HUES48 (cell line): ENCODE results near the gene GPATCH2.
A peak's percentile ranks its signal among the peaks of the same experiment; 100 is the strongest.
"Not testable (repeated sequence)": the region's sequence is repeated elsewhere in the genome, so short reads cannot be mapped to it uniquely, and the experiment has no call there.

Experiments used
- H3K27ac ChIP-seq: one replicate; pipeline ENCODE4 v1.7.0; 2013; ENCODE audit warnings: low read depth, low read length, inconsistent platforms
- H3K27me3 ChIP-seq: 2 replicates; pipeline ENCODE4 v1.6.1; 2013; ENCODE audit warnings: mild to moderate bottlenecking, low read length; ENCODE audit not compliant: control insufficient read depth, insufficient read depth
- H3K36me3 ChIP-seq: 2 replicates; pipeline ENCODE4 v1.6.1; 2013; ENCODE audit warnings: low read length; ENCODE audit not compliant: control insufficient read depth, insufficient read depth
- H3K4me1 ChIP-seq: 2 replicates; pipeline ENCODE4 v1.6.1; 2013; ENCODE audit warnings: mild to moderate bottlenecking, low read length; ENCODE audit not compliant: control insufficient read depth, insufficient read depth
- H3K4me3 ChIP-seq: 2 replicates; pipeline ENCODE4 v1.5.1; 2013; ENCODE audit warnings: mild to moderate bottlenecking, low read depth, low read length
- H3K9ac ChIP-seq: 2 replicates; pipeline ENCODE4 v1.6.1; 2013; ENCODE audit warnings: mild to moderate bottlenecking, low read depth, low read length, moderate library complexity
- H3K9me3 ChIP-seq: 2 replicates; pipeline ENCODE4 v1.6.1; 2013; ENCODE audit warnings: low read length; ENCODE audit not compliant: control insufficient read depth, insufficient read depth

The GPATCH2 gene

DNA sequence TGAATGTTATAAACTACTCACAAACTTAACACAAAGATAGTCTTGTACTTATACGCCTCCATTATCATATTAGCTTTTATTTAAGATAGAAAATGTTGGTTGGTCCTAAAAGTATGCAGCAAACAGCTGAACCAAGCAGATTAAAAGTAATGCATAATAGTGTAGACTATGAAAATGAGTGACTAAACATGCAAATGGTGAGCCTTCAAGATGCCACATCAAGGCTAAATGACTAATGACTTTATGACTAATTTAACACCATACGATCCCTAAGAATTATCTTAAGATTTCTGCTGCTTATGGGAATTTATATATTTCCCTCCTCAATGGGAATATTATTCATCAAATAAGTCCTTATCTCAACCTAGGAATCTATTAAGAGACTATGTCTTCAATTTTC lies 4.6 kb downstream of the GPATCH2 start:
- no peak overlapping the region for H3K27ac ChIP-seq
- no peaks in the 10 kb centered on the region for H3K36me3 ChIP-seq
- no peaks in the 10 kb centered on the region for H3K9me3 ChIP-seq
- no peak overlapping the region for H3K4me3 ChIP-seq
- H3K9ac ChIP-seq: no peak overlapping the region
- no peaks in the 10 kb centered on the region for H3K27me3 ChIP-seq
- H3K4me1 ChIP-seq: peaks cover 14% of the 10 kb centered on the region

DNA sequence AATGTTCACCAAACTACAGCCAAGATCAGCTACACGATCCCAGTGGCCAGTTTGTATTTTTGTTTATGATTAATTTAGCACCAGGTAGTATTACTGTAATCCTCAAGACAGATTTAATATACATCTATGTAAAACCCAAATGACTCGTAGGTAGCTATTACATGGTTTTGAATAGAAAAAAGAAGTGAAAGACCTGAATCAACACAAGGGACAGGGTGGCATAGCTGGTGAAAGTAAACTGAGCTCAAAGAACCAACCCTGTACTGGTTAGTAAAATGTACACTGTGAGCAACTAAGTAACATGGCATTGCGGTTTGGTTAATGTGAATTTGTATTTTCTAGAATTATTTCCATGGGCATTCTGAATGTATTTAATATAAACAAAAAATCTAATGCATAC lies 8.8 kb downstream of the GPATCH2 start:
- Histone ChIP-seq H3K9me3 (no peaks in the 10 kb centered on the region), H3K27me3 (no peaks in the 10 kb centered on the region), H3K36me3 (peaks cover 11% of the 10 kb centered on the region), H3K4me1 (peaks cover 16% of the 10 kb centered on the region), H3K27ac (no peak overlapping the region), H3K4me3 (no peak overlapping the region), H3K9ac (no peak overlapping the region)

DNA sequence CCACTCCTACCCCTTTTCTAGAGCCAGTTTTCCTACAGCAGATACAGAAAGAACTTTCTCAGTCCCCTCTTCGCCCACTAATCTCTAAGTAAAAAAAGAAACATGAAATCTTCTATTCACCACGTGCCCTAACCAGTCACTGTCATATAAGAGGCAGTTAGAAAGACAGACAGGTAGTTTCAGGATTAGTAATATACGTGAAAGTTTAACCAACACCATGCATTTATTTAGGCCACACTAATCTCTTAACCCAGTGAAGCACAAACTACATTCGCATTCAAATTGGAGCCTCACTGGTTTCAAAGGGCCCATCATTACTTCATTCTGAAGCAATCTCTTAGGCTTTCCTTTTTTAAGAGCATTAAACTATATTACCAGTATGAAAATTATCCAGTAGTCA lies 10.1 kb downstream of the GPATCH2 start:
- peaks cover 16% of the 10 kb centered on the region for H3K4me1 ChIP-seq
- no peaks in the 10 kb centered on the region for H3K27me3 ChIP-seq
- no peak overlapping the region for H3K9ac ChIP-seq
- peak overlapping the region; percentile 16 for H3K27ac ChIP-seq
- H3K9me3 ChIP-seq: no peaks in the 10 kb centered on the region
- no peak overlapping the region for H3K4me3 ChIP-seq
- H3K36me3 ChIP-seq: peaks cover 11% of the 10 kb centered on the region

DNA sequence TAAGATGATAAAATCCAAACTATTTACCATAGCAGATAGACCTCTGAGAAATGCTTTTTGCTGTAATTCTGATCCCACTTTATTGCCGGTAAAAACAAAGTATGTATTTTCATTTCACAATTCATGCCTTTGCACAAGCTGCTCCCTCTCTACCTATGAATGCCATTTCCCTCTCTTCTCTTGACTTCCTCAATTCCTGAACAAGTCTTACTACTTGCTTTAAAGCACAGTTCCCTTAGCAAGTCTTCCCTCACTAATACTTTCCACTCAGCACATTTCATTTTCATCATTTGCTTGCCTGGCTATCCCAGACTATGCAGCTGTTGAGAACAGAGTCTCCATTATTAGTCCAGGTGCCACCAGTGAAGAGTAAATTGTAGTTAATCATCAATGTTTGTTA lies 13.8 kb downstream of the GPATCH2 start:
- Histone ChIP-seq H3K27ac (no peak overlapping the region), H3K27me3 (no peaks in the 10 kb centered on the region), H3K36me3 (peaks cover 11% of the 10 kb centered on the region), H3K4me1 (peaks cover 14% of the 10 kb centered on the region), H3K9ac (no peak overlapping the region), H3K4me3 (no peak overlapping the region), H3K9me3 (no peaks in the 10 kb centered on the region)

DNA sequence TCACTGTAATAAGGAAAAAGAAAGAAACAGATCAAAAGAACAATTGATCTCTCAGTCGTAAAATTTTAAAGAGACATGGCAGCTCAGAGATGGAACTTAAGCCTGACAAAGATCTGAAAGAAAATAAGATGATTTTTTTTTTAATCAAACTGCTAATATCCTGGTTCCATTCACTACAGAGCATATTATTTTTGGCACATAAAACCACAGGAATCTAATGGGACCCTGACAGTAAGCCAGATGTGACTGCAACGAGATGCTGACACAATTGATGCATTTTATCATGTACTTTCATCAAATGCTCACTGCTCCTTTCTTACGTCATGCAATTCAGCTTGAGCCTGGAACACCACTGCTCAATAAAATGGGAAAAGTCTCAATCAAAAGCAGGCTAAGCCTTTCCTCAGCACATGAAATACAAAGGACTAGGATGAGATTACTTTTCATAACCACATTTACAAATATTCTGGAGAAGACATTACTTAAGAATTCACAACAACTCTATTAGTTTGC lies 16.6 kb downstream of the GPATCH2 start:
- H3K4me3 ChIP-seq: no peak overlapping the region
- no peak overlapping the region for H3K9ac ChIP-seq
- H3K36me3 ChIP-seq: peaks cover 17% of the 10 kb centered on the region; the same call in 1 of the 2 replicates
- no peaks in the 10 kb centered on the region for H3K9me3 ChIP-seq
- H3K4me1 ChIP-seq: no peaks in the 10 kb centered on the region
- H3K27ac ChIP-seq: no peak overlapping the region
- H3K27me3 ChIP-seq: no peaks in the 10 kb centered on the region

DNA sequence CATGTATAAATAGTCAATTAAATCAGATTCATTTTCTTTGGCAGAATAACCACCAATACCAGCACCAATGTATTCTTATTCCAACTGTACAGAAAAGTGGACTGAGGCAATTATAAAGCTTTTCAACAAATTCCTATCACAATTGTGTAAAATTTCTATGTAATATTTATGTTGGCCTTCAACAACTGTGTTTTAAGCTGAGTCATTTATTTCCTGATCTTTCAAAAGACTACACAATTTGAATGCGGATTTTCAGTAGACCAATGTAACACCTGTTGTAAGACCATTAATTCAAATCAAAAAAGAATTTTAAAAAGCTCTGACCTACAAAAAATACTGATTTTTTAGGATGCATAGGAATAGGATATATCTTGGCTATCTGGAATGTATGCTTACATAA lies 25.5 kb downstream of the GPATCH2 start:
- no peak overlapping the region for H3K4me3 ChIP-seq
- peaks cover 27% of the 10 kb centered on the region; the same call in 1 of the 2 replicates for H3K36me3 ChIP-seq
- no peak overlapping the region for H3K27ac ChIP-seq
- no peaks in the 10 kb centered on the region for H3K27me3 ChIP-seq
- no peaks in the 10 kb centered on the region for H3K9me3 ChIP-seq
- H3K9ac ChIP-seq: no peak overlapping the region
- H3K4me1 ChIP-seq: no peaks in the 10 kb centered on the region

DNA sequence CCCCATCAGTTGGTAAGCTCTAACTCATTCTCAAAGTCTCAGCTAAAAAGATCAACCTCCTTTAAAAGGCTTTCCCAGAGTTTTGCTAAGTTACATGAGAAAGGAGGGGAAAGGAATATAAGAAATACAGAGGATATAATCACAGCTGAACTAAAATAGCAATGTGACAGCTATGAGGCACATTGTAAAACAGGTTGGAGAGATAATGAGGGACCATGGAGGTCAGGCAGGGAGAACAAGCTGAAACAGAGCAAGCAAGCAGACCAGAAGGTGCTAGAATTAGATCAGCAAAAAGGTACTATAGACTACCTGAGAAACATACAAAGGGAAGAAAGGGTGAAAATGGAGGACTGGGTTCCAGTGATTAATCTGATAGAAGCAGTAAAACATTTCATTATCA lies 28.5 kb downstream of the GPATCH2 start:
- Histone ChIP-seq H3K9ac (no peak overlapping the region), H3K9me3 (no peaks in the 10 kb centered on the region), H3K4me1 (no peaks in the 10 kb centered on the region), H3K36me3 (peaks cover 5% of the 10 kb centered on the region; the same call in 1 of the 2 replicates), H3K4me3 (no peak overlapping the region), H3K27me3 (no peaks in the 10 kb centered on the region), H3K27ac (no peak overlapping the region)

DNA sequence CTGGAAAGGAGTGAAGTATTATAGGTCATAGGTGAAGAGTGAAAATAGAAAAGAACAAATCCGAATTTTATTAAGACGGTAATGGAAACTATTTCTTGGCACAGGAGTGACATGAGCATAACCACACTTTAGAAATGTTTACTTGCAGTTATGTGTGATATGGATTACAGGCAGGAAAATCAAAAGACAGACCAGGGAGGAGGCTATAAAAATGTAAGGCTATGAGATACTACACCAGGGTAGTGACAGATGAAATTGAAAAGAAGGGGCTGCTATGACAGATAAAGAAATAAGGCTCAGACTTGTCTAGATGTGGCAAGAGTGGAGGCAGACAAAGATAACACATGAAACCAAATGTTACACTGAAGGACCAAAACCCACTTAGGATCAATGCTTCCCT lies 31.7 kb downstream of the GPATCH2 start:
- no peaks in the 10 kb centered on the region for H3K27me3 ChIP-seq
- H3K36me3 ChIP-seq: no peaks in the 10 kb centered on the region; the same call in 1 of the 2 replicates
- H3K4me3 ChIP-seq: no peak overlapping the region
- H3K9ac ChIP-seq: no peak overlapping the region
- H3K4me1 ChIP-seq: no peaks in the 10 kb centered on the region
- H3K27ac ChIP-seq: no peak overlapping the region
- H3K9me3 ChIP-seq: no peaks in the 10 kb centered on the region

DNA sequence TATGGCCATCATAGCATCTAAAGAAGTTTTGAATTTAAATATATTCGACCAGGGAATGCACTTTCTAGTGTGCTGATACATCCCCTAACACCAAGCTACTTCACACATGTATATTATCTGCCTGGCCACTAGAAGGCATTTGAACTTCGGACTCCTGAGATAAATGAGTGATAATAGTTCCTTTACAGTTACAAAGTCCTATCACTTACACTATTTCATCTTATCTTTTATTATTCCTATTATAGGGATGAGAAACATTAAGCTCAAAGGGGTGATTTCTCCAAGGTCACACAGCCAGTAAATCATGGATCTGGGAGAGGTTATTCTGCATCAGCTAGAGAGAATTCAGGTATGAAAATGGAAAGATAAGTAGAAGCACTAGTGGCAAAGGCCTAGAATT lies 40.3 kb downstream of the GPATCH2 start:
- H3K36me3 ChIP-seq: no peaks in the 10 kb centered on the region
- H3K27me3 ChIP-seq: no peaks in the 10 kb centered on the region
- no peak overlapping the region for H3K27ac ChIP-seq
- H3K9ac ChIP-seq: no peak overlapping the region
- no peaks in the 10 kb centered on the region for H3K4me1 ChIP-seq
- H3K4me3 ChIP-seq: no peak overlapping the region
- H3K9me3 ChIP-seq: no peaks in the 10 kb centered on the region

DNA sequence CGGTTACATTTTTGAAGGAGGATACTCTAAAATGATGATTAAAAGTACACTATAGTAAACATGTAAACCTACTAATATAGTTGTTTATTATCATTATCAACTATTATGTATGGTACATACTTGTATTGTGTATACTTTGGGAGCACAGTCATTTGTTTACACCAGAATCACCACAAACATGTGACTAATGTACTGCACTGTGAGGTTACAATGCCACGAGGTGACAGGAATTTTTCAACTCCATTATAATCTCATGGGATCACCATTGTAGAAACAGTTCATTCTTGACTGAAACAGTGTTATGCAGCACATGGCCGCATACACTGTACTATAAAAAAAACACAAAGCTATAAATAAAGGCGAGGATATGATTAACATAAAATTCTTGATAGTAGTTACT lies 44.3 kb downstream of the GPATCH2 start:
- Histone ChIP-seq H3K27me3 (no peaks in the 10 kb centered on the region), H3K36me3 (no peaks in the 10 kb centered on the region), H3K9me3 (no peaks in the 10 kb centered on the region), H3K9ac (no peak overlapping the region), H3K4me3 (no peak overlapping the region), H3K4me1 (no peaks in the 10 kb centered on the region), H3K27ac (no peak overlapping the region)

DNA sequence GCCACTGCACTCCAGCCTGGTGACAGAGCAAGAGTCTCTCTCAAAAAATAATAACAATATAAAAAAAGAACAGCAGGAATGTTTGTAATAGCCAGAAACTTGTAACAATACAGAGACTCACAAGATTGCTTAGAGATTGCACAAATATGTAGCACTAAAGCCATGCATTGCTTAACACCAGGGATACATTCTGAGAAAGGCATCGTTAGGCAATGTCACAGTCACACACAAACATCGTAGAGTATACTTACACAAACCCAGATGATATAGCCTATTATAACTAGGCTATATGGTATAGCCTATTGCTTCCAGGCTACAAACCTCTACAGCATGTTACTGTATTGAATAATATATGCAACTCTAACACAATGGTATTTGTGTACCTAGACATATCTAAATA lies 45.3 kb downstream of the GPATCH2 start:
- H3K27me3 ChIP-seq: no peaks in the 10 kb centered on the region
- H3K27ac ChIP-seq: no peak overlapping the region
- no peaks in the 10 kb centered on the region for H3K9me3 ChIP-seq
- H3K4me3 ChIP-seq: no peak overlapping the region
- no peaks in the 10 kb centered on the region for H3K36me3 ChIP-seq
- no peak overlapping the region for H3K9ac ChIP-seq
- H3K4me1 ChIP-seq: no peaks in the 10 kb centered on the region

DNA sequence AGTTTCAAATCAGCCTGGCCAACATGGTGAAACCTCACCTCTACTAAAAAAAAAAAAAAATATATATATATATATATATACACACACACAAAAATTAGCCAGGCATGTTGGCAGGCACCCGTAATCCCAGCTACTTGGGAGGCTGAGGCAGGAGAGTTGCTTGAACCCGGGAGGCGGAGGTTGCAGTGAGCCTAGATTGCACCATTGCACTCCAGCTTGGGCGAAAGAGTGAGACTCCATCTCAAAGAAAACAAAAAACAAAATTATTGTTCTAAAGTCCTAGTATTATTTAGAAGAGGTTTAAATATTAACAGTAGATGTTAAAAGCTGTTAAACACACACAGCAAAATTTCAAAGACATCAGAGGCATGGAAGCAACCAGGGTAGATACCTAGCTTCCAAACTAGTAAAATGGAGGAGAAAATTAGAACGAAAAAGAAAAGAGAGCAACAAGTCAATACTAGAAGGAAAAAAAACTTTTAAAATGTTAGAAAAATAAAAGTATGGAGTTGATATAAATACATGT lies 46.5 kb downstream of the GPATCH2 start:
- H3K4me3 ChIP-seq, H3K36me3 ChIP-seq, H3K27me3 ChIP-seq, H3K4me1 ChIP-seq, H3K27ac ChIP-seq, H3K9me3 ChIP-seq, H3K9ac ChIP-seq: not testable (repeated sequence)
